ENCODE results near the gene SYT9. TPM values are rescaled to one million over a fixed set of nuclear protein-coding genes. Genes with fewer than 3 reads are reported as not detected.
A peak's percentile ranks its signal among the peaks of the same experiment; 100 is the strongest.

SYT9 gene
- total and polyA plus RNA-seq, 2 donors (not counting 1 experiment from before 2014, with no cell fraction given): not detected

- ChIA-PET CTCF (no interaction called here), POLR2A (no interaction called here)
- Histone ChIP-seq H3K9ac (ENCODE audit: low read length) (no peak overlapping the region), H3K27me3 (replicated peaks in 1 of 4; ENCODE audit: control extremely low read depth in 1 of 4, control insufficient read depth in 3 of 4, insufficient read depth in 4 of 4, low read length in 3 of 4) (no peaks in the 10 kb centered on the region), H3K4me3 (ENCODE audit: control extremely low read depth in 1 of 5, extremely low read depth in 1 of 5, insufficient read depth in 1 of 5, low read depth in 2 of 5, low read length in 4 of 5) (no peak overlapping the region), H3K36me3 (replicated peaks in 1 of 2; ENCODE audit: control extremely low read depth in 1 of 2, control insufficient read depth in 1 of 2, extremely low read depth in 1 of 2, insufficient read depth in 2 of 2, low read length in 1 of 2) (peaks cover 1 to 8% of the 10 kb centered on the region in 2 experiments), H3K4me2 (replicated peaks; ENCODE audit: low read depth, low read length, poor library complexity, severe bottlenecking) (no peak overlapping the region), H3K9me3 (ENCODE audit: control extremely low read depth in 1 of 3, control insufficient read depth in 2 of 3, insufficient read depth in 1 of 3, low read length in 2 of 3) (no peaks in the 10 kb centered on the region), H3K4me1 (ENCODE audit: control insufficient read depth in 2 of 2, insufficient read depth in 2 of 2, low read length in 2 of 2) (peaks cover 15% of the 10 kb centered on the region in 2 donors), H2AFZ (ENCODE audit: insufficient read depth, low read depth, low read length, poor library complexity, severe bottlenecking) (no peak overlapping the region), H4K20me1 (ENCODE audit: control insufficient read depth, insufficient read depth, low read length, poor library complexity, severe bottlenecking) (no peaks in the 10 kb centered on the region), H3K27ac (ENCODE audit: low read length in 2 of 2) (no peak overlapping the region), H3K79me2 (ENCODE audit: control insufficient read depth, insufficient read depth, low read length) (no peaks in the 10 kb centered on the region)
- TF ChIP-seq EZH2 (IDR thresholded peaks at IDR 0.05; ENCODE audit: borderline replicate concordance, insufficient read depth, low read depth, low read length, poor library complexity, severe bottlenecking) (no peak), CTCF (IDR thresholded peaks at IDR 0.05) (no peak)
- Mint-ChIP-seq H3K27me3 (no peaks in the 10 kb centered on the region), H3K27ac (no peak overlapping the region), H3K9me3 (ENCODE audit: insufficient read depth) (no peaks in the 10 kb centered on the region), H3K4me3 (no peak overlapping the region), H3K4me1 (peaks cover 29% of the 10 kb centered on the region)
- ATAC-seq (ENCODE audit: low read depth) (no peak), DNase-seq (no peak)
- intact Hi-C loops (cut with micrococcal nuclease): no loop called here
- 92% methylated on average over 4 of the region's 5 CpGs for WGBS (ENCODE audit: insufficient coverage)
These were observed 217.7 kb downstream of the SYT9 start for GRCh38 chr11:7469351-7469865.

- Histone ChIP-seq H2AFZ (ENCODE audit: insufficient read depth, low read depth, low read length, poor library complexity, severe bottlenecking) (no peak overlapping the region), H4K20me1 (ENCODE audit: control insufficient read depth, insufficient read depth, low read length, poor library complexity, severe bottlenecking) (no peaks in the 10 kb centered on the region), H3K4me3 (ENCODE audit: control extremely low read depth in 1 of 5, extremely low read depth in 1 of 5, insufficient read depth in 1 of 5, low read depth in 2 of 5, low read length in 4 of 5) (no peak overlapping the region), H3K9ac (ENCODE audit: low read length) (no peak overlapping the region), H3K4me1 (ENCODE audit: control insufficient read depth in 2 of 2, insufficient read depth in 2 of 2, low read length in 2 of 2) (peaks cover 28 to 30% of the 10 kb centered on the region in 2 donors), H3K9me3 (ENCODE audit: control extremely low read depth in 1 of 3, control insufficient read depth in 2 of 3, insufficient read depth in 1 of 3, low read length in 2 of 3) (no peaks in the 10 kb centered on the region), H3K4me2 (replicated peaks; ENCODE audit: low read depth, low read length, poor library complexity, severe bottlenecking) (no peak overlapping the region), H3K79me2 (ENCODE audit: control insufficient read depth, insufficient read depth, low read length) (no peaks in the 10 kb centered on the region), H3K36me3 (replicated peaks in 1 of 2; ENCODE audit: control extremely low read depth in 1 of 2, control insufficient read depth in 1 of 2, extremely low read depth in 1 of 2, insufficient read depth in 2 of 2, low read length in 1 of 2) (peaks cover under 1 to 4% of the 10 kb centered on the region in 2 experiments), H3K27ac (ENCODE audit: low read length in 2 of 2) (no peak overlapping the region), H3K27me3 (replicated peaks in 1 of 4; ENCODE audit: control extremely low read depth in 1 of 4, control insufficient read depth in 3 of 4, insufficient read depth in 4 of 4, low read length in 3 of 4) (no peaks in the 10 kb centered on the region)
- POLR2A ChIA-PET: no interaction called here
- TF ChIP-seq EZH2 (IDR thresholded peaks at IDR 0.05; ENCODE audit: borderline replicate concordance, insufficient read depth, low read depth, low read length, poor library complexity, severe bottlenecking) (no peak), CTCF (IDR thresholded peaks at IDR 0.05) (no peak)
- intact Hi-C loops (cut with micrococcal nuclease): no loop called here
- WGBS (ENCODE audit: insufficient coverage): no CpG with 5 or more reads among the region's 7 CpGs
- H3K27me3 Mint-ChIP-seq: no peaks in the 10 kb centered on the region
- ATAC-seq (ENCODE audit: low read depth) (no peak), DNase-seq (no peak)
- H3K9me3 Mint-ChIP-seq (ENCODE audit: insufficient read depth): no peaks in the 10 kb centered on the region
- H3K4me3 Mint-ChIP-seq: no peak overlapping the region
- CTCF ChIA-PET: interaction anchor here (0.7 to 1.3 kb wide), 3 partner anchors 42 to 625 kb away, joined by 3 to 4 read pairs (median 4); no protein-coding TSS in a partner anchor
- peak overlapping the region; percentile 38 for H3K27ac Mint-ChIP-seq
- H3K4me1 Mint-ChIP-seq: peaks cover 36% of the 10 kb centered on the region
These were observed 219.4 kb downstream of the SYT9 start for GRCh38 chr11:7471071-7471470.

Measured in B cell (primary cell).